HUES64 (cell line): ENCODE measurements around the gene NTM.
"Not testable (repeated sequence)": the region's sequence is repeated elsewhere in the genome, so short reads cannot be mapped to it uniquely, and the experiment has no call there.

ENCODE experiments used
- H3K27ac ChIP-seq: 2 replicates; pipeline ENCODE4 v1.7.0; 2013; ENCODE audit warnings: low read depth, low read length, inconsistent platforms
- H3K27me3 ChIP-seq: 2 replicates; pipeline ENCODE4 v1.6.1; 2013; ENCODE audit warnings: mild to moderate bottlenecking, low read length; ENCODE audit not compliant: insufficient read depth
- H3K36me3 ChIP-seq: 2 replicates; pipeline ENCODE4 v1.6.1; 2013; ENCODE audit warnings: mild to moderate bottlenecking, low read length; ENCODE audit not compliant: insufficient read depth
- H3K4me1 ChIP-seq: 2 replicates; pipeline ENCODE4 v1.6.1; 2013; ENCODE audit warnings: mild to moderate bottlenecking, low read length, moderate library complexity; ENCODE audit not compliant: insufficient read depth
- H3K4me3 ChIP-seq: 2 replicates; pipeline ENCODE4 v1.5.1; 2013; ENCODE audit warnings: mild to moderate bottlenecking, low read length, moderate library complexity
- H3K9ac ChIP-seq: 2 replicates; pipeline ENCODE4 v1.6.1; 2013; ENCODE audit warnings: mild to moderate bottlenecking, low read depth, low read length
- H3K9me3 ChIP-seq: 2 replicates; pipeline ENCODE4 v1.6.1; 2013; ENCODE audit warnings: low read depth, low read length; ENCODE audit not compliant: insufficient read depth
- WGBS: fragments of 150-250, 120-280 bp; methylation state at CpG from one replicate; pipeline ENCODE4 v1.1.7; 2013; ENCODE audit warnings: missing lambda C conversion rate; 5-methylcytosine and 5-hydroxymethylcytosine counted together

NTM gene

GRCh38 chr11:132349811-132350733, 979.7 kb downstream of the NTM start:
- no peak overlapping the region for H3K9ac ChIP-seq
- H3K27me3 ChIP-seq: no peaks in the 10 kb centered on the region
- 94% methylated on average over 7 of the region's 7 CpGs for WGBS
- no peaks in the 10 kb centered on the region for H3K9me3 ChIP-seq
- H3K4me3 ChIP-seq: no peak overlapping the region
- H3K4me1 ChIP-seq: peaks cover 3% of the 10 kb centered on the region; the same call in 1 of the 2 replicates
- H3K36me3 ChIP-seq: no peaks in the 10 kb centered on the region
- no peak overlapping the region for H3K27ac ChIP-seq

GRCh38 chr11:132351050-132351449, 980.6 kb downstream of the NTM start:
- no peak overlapping the region for H3K4me3 ChIP-seq
- H3K27me3 ChIP-seq: no peaks in the 10 kb centered on the region
- 98% methylated on average over 6 of the region's 7 CpGs for WGBS

GRCh38 chr11:132352497-132352896, 982.1 kb downstream of the NTM start:
- no peaks in the 10 kb centered on the region for H3K27me3 ChIP-seq
- no peaks in the 10 kb centered on the region for H3K36me3 ChIP-seq
- no peak overlapping the region for H3K27ac ChIP-seq
- no peaks in the 10 kb centered on the region for H3K9me3 ChIP-seq
- WGBS: 94% methylated on average over 8 of the region's 8 CpGs
- no peaks in the 10 kb centered on the region for H3K4me1 ChIP-seq
- H3K9ac ChIP-seq: no peak overlapping the region
- no peak overlapping the region for H3K4me3 ChIP-seq

More at GRCh38 chr11:132351050-132351449, 980.6 kb downstream of the NTM start:
- H3K9ac ChIP-seq: no peak overlapping the region
- H3K4me1 ChIP-seq: peaks cover 3% of the 10 kb centered on the region; the same call in 1 of the 2 replicates
- H3K36me3 ChIP-seq: no peaks in the 10 kb centered on the region
- H3K9me3 ChIP-seq: no peaks in the 10 kb centered on the region
- H3K27ac ChIP-seq: no peak overlapping the region

GRCh38 chr11:132353255-132353654, 982.8 kb downstream of the NTM start:
- Histone ChIP-seq H3K4me3 (no peak overlapping the region), H3K9ac (no peak overlapping the region), H3K36me3 (no peaks in the 10 kb centered on the region), H3K27ac (no peak overlapping the region), H3K9me3 (no peaks in the 10 kb centered on the region), H3K4me1 (no peaks in the 10 kb centered on the region), H3K27me3 (no peaks in the 10 kb centered on the region)
- WGBS: 97% methylated on average over 15 of the region's 15 CpGs

- H3K4me1 ChIP-seq: no peaks in the 10 kb centered on the region
- H3K36me3 ChIP-seq: no peaks in the 10 kb centered on the region
- H3K9me3 ChIP-seq: no peaks in the 10 kb centered on the region; the same call in 1 of the 2 replicates
- no peaks in the 10 kb centered on the region for H3K27me3 ChIP-seq
- H3K27ac ChIP-seq: no peak overlapping the region
- 94% methylated on average over 13 of the region's 13 CpGs for WGBS
- H3K9ac ChIP-seq: no peak overlapping the region
- H3K4me3 ChIP-seq: no peak overlapping the region
Observed at GRCh38 chr11:132357811-132358572, 987.6 kb downstream of the NTM start.

GRCh38 chr11:132358573-132358953, 988.1 kb downstream of the NTM start:
- Histone ChIP-seq H3K9me3 (no peaks in the 10 kb centered on the region; the same call in 1 of the 2 replicates), H3K27me3 (no peaks in the 10 kb centered on the region), H3K4me1 (no peaks in the 10 kb centered on the region), H3K27ac (no peak overlapping the region), H3K9ac (no peak overlapping the region), H3K4me3 (no peak overlapping the region), H3K36me3 (no peaks in the 10 kb centered on the region)
- WGBS: 94% methylated on average over 4 of the region's 4 CpGs

GRCh38 chr11:132361011-132361550, 990.7 kb downstream of the NTM start:
- no peak overlapping the region for H3K4me3 ChIP-seq
- H3K27me3 ChIP-seq: no peaks in the 10 kb centered on the region
- no peak overlapping the region for H3K9ac ChIP-seq
- no peaks in the 10 kb centered on the region for H3K4me1 ChIP-seq
- WGBS: 64% methylated on average over 7 of the region's 8 CpGs
- H3K27ac ChIP-seq: no peak overlapping the region
- no peaks in the 10 kb centered on the region for H3K36me3 ChIP-seq
- H3K9me3 ChIP-seq: no peaks in the 10 kb centered on the region; the same call in 1 of the 2 replicates

GRCh38 chr11:132365650-132366049, 995.2 kb downstream of the NTM start:
- no peak overlapping the region for H3K4me3 ChIP-seq
- H3K9me3 ChIP-seq: no peaks in the 10 kb centered on the region; the same call in 1 of the 2 replicates
- H3K9ac ChIP-seq: no peak overlapping the region
- WGBS: 93% methylated on average over 2 of the region's 3 CpGs
- H3K27me3 ChIP-seq: no peaks in the 10 kb centered on the region
- no peaks in the 10 kb centered on the region for H3K4me1 ChIP-seq
- no peaks in the 10 kb centered on the region for H3K36me3 ChIP-seq
- no peak overlapping the region for H3K27ac ChIP-seq

- H3K9me3 ChIP-seq: no peaks in the 10 kb centered on the region; the same call in 1 of the 2 replicates
Observed at GRCh38 chr11:132367293-132367692, 996.9 kb downstream of the NTM start.

GRCh38 chr11:132370114-132370513, 999.7 kb downstream of the NTM start:
- not testable (repeated sequence) for H3K9ac ChIP-seq, H3K27ac ChIP-seq, H3K27me3 ChIP-seq, H3K9me3 ChIP-seq, H3K4me1 ChIP-seq, H3K4me3 ChIP-seq, H3K36me3 ChIP-seq

More at GRCh38 chr11:132367293-132367692, 996.9 kb downstream of the NTM start:
- WGBS: 98% methylated on average over 3 of the region's 3 CpGs
- no peak overlapping the region for H3K4me3 ChIP-seq
- H3K36me3 ChIP-seq: no peaks in the 10 kb centered on the region
- H3K4me1 ChIP-seq: no peaks in the 10 kb centered on the region
- no peak overlapping the region for H3K27ac ChIP-seq
- H3K9ac ChIP-seq: no peak overlapping the region
- no peaks in the 10 kb centered on the region for H3K27me3 ChIP-seq
